PFSK-1 (cell line): Measurements from ENCODE around the gene DNAAF9.

ENCODE experiments used
- POLR2AphosphoS5 ChIP-seq: IDR thresholded peaks from 2 replicates; pipeline ENCODE4 v1.6.1; 2012; ENCODE audit warnings: low read depth, mild to moderate bottlenecking, control low read depth, low read length, moderate library complexity
- SIN3A ChIP-seq: IDR thresholded peaks from 2 replicates; pipeline ENCODE4 v1.6.1; 2012; ENCODE audit warnings: mild to moderate bottlenecking, low read length, moderate library complexity, borderline replicate concordance; ENCODE audit not compliant: insufficient read depth

DNA sequence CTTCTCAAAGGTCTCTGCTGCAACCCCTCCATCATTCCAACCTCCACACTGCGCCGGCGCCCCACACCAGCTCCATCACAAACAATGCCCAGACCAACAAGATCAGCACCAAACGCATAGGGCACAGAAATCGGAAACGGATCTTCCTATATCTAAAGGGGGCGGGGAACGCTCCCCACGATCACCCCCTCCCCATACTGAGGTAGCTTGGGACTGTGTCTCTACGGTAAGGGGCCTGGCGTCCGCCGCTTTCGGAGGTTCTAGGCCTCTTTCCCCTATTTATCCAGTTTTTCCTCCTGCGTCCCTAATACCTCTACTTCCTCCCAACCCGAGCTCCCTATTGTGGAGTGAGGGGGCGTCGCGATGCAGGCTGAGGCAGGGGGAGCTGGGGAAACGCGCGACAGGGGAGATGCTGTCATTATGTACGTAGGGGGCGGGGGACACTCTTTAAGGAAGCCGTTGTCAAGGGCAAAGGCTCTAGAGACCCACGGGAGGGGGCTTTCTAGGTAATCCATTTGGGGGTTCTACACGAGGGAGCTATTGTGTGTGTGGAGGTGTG, 909 bp downstream of the DNAAF9 start:
- no peak for TF ChIP-seq POLR2AphosphoS5
- no peak for TF ChIP-seq SIN3A
